ENCODE results near the gene TEX30.
A peak's percentile ranks its signal among the peaks of the same experiment; 100 is the strongest.

Gene TEX30

GRCh38 chr13:102805680-102806079, 32.1 kb upstream of the TEX30 start:
- H3K36me3 ChIP-seq (replicated peaks; ENCODE audit: insufficient read depth, low read length) = 0 out of 2 replicates have a peak, but pooled peaks cover 3% of the 10 kb centered on the region
- H3K27ac ChIP-seq (ENCODE audit: low read length) = no peak overlapping the region
- no peak overlapping the region for H2AFZ ChIP-seq (ENCODE audit: low read length)
- DNase-seq = no peak
- no peaks in the 10 kb centered on the region for H3F3A ChIP-seq (ENCODE audit: insufficient read depth, low read length)
- no peaks in the 10 kb centered on the region for H3K9me2 ChIP-seq (replicated peaks; ENCODE audit: insufficient read depth, low read length)
- H4K20me1 ChIP-seq (ENCODE audit: insufficient read depth, low read length) = no peaks in the 10 kb centered on the region
- no peaks in the 10 kb centered on the region for H3K4me1 ChIP-seq (ENCODE audit: low read length)
- no peaks in the 10 kb centered on the region for H3K9me3 ChIP-seq (replicated peaks; ENCODE audit: insufficient read depth, low read length)
- H3K4me3 ChIP-seq (ENCODE audit: low read length) = no peak overlapping the region
- no peak overlapping the region for H3K9ac ChIP-seq (ENCODE audit: low read length)
- H3K4me2 ChIP-seq (ENCODE audit: low read depth, low read length) = no peak overlapping the region
- TF ChIP-seq, protein P1, sequence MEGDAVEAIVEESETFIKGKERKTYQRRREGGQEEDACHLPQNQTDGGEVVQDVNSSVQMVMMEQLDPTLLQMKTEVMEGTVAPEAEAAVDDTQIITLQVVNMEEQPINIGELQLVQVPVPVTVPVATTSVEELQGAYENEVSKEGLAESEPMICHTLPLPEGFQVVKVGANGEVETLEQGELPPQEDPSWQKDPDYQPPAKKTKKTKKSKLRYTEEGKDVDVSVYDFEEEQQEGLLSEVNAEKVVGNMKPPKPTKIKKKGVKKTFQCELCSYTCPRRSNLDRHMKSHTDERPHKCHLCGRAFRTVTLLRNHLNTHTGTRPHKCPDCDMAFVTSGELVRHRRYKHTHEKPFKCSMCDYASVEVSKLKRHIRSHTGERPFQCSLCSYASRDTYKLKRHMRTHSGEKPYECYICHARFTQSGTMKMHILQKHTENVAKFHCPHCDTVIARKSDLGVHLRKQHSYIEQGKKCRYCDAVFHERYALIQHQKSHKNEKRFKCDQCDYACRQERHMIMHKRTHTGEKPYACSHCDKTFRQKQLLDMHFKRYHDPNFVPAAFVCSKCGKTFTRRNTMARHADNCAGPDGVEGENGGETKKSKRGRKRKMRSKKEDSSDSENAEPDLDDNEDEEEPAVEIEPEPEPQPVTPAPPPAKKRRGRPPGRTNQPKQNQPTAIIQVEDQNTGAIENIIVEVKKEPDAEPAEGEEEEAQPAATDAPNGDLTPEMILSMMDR (IDR thresholded peaks at IDR 0.05; ENCODE audit: low read length) = no peak
- TF ChIP-seq EZH2phosphoT487 (IDR thresholded peaks at IDR 0.05; ENCODE audit: low read length) (no peak), EZH2 (optimal IDR thresholded peaks at IDR 0.05; ENCODE audit: low read depth, low read length) (no peak)
- H3K79me2 ChIP-seq (ENCODE audit: low read length) = peaks cover 51% of the 10 kb centered on the region
- no peaks in the 10 kb centered on the region for H3K27me3 ChIP-seq (replicated peaks; ENCODE audit: insufficient read depth, low read length)

GRCh38 chr13:102800145-102801041, 26.8 kb upstream of the TEX30 start:
- no peaks in the 10 kb centered on the region for H4K20me1 ChIP-seq (ENCODE audit: insufficient read depth, low read length)
- H3K27me3 ChIP-seq (replicated peaks; ENCODE audit: insufficient read depth, low read length) = no peaks in the 10 kb centered on the region
- no peaks in the 10 kb centered on the region for H3K9me3 ChIP-seq (replicated peaks; ENCODE audit: insufficient read depth, low read length)
- H3K9me2 ChIP-seq (replicated peaks; ENCODE audit: insufficient read depth, low read length) = no peaks in the 10 kb centered on the region
- H3K27ac ChIP-seq (ENCODE audit: low read length) = peak overlapping the region; percentile 27; the same call in 1 of the 2 replicates
- peak overlapping the region; percentile 92 for H3K4me2 ChIP-seq (ENCODE audit: low read depth, low read length)
- peak; percentile 83 for DNase-seq
- peak overlapping the region; percentile 92 for H2AFZ ChIP-seq (ENCODE audit: low read length)
- peaks cover 64% of the 10 kb centered on the region for H3K79me2 ChIP-seq (ENCODE audit: low read length)
- H3K36me3 ChIP-seq (replicated peaks; ENCODE audit: insufficient read depth, low read length) = no peaks in the 10 kb centered on the region
- peaks cover 13% of the 10 kb centered on the region for H3F3A ChIP-seq (ENCODE audit: insufficient read depth, low read length)
- H3K9ac ChIP-seq (ENCODE audit: low read length) = peak overlapping the region; percentile 72
- no peak for TF ChIP-seq EZH2 (optimal IDR thresholded peaks at IDR 0.05; ENCODE audit: low read depth, low read length)
- TF ChIP-seq, protein P1 (IDR thresholded peaks at IDR 0.05; ENCODE audit: low read length) = peak; percentile 80
- no peaks in the 10 kb centered on the region for H3K4me1 ChIP-seq (ENCODE audit: low read length)
- H3K4me3 ChIP-seq (ENCODE audit: low read length) = peak overlapping the region; percentile 99

GRCh38 chr13:102799426-102800144, 26.0 kb upstream of the TEX30 start:
- Histone ChIP-seq H3K79me2 (ENCODE audit: low read length) (peaks cover 58% of the 10 kb centered on the region), H3K27me3 (replicated peaks; ENCODE audit: insufficient read depth, low read length) (no peaks in the 10 kb centered on the region), H3K36me3 (replicated peaks; ENCODE audit: insufficient read depth, low read length) (no peaks in the 10 kb centered on the region), H3K4me3 (ENCODE audit: low read length) (peak overlapping the region; percentile 99), H3K4me2 (ENCODE audit: low read depth, low read length) (peak overlapping the region; percentile 92), H2AFZ (ENCODE audit: low read length) (peak overlapping the region; percentile 92), H4K20me1 (ENCODE audit: insufficient read depth, low read length) (no peaks in the 10 kb centered on the region), H3K4me1 (ENCODE audit: low read length) (peaks cover 1% of the 10 kb centered on the region), H3K9me2 (replicated peaks; ENCODE audit: insufficient read depth, low read length) (no peaks in the 10 kb centered on the region), H3K27ac (ENCODE audit: low read length) (peak overlapping the region; percentile 32; the same call in 1 of the 2 replicates), H3K9ac (ENCODE audit: low read length) (peak overlapping the region; percentile 72), H3F3A (ENCODE audit: insufficient read depth, low read length) (peaks cover 17% of the 10 kb centered on the region), H3K9me3 (replicated peaks; ENCODE audit: insufficient read depth, low read length) (no peaks in the 10 kb centered on the region)
- TF ChIP-seq EZH2phosphoT487 (IDR thresholded peaks at IDR 0.05; ENCODE audit: low read length) = no peak
- TF ChIP-seq, protein P1 (IDR thresholded peaks at IDR 0.05; ENCODE audit: low read length) = no peak
- TF ChIP-seq EZH2 (optimal IDR thresholded peaks at IDR 0.05; ENCODE audit: low read depth, low read length) = no peak
- DNase-seq = no peak

Data from MM.1S (cell line).